Activated naive CD8-positive, alpha-beta T cell treated with anti-CD3 and anti-CD28 coated beads for 36 hours (primary cell): ENCODE results near the gene CCPG1. TPM values are rescaled to one million over a fixed set of nuclear protein-coding genes. Genes with fewer than 3 reads are reported as not detected.
A peak's percentile ranks its signal among the peaks of the same experiment; 100 is the strongest.
"Not testable (repeated sequence)": the region's sequence is repeated elsewhere in the genome, so short reads cannot be mapped to it uniquely, and the experiment has no call there.

Experiments used
- DNase-seq: peaks from one replicate; pipeline ENCODE4 v3.0.0; 2021
- H3K27ac Mint-ChIP-seq: one replicate; pipeline ENCODE4 v1.8.0; 2022; ENCODE audit warnings: mild to moderate bottlenecking, moderate library complexity, mixed read lengths
- H3K27me3 Mint-ChIP-seq: one replicate; pipeline ENCODE4 v1.8.0; 2022; ENCODE audit warnings: mild to moderate bottlenecking, mixed read lengths
- H3K36me3 Mint-ChIP-seq: one replicate; pipeline ENCODE4 v1.8.0; 2021; ENCODE audit warnings: mild to moderate bottlenecking, mixed read lengths
- H3K4me1 Mint-ChIP-seq: one replicate; pipeline ENCODE4 v1.8.0; 2021; ENCODE audit warnings: mixed read lengths
- H3K4me3 Mint-ChIP-seq: one replicate; pipeline ENCODE4 v1.8.0; 2022; ENCODE audit warnings: mild to moderate bottlenecking, moderate library complexity, mixed read lengths
- H3K9me3 Mint-ChIP-seq: one replicate; pipeline ENCODE4 v1.8.0; 2022; ENCODE audit warnings: mixed read lengths
- total RNA-seq, 2 experiments: library from RNA; stranded (reverse); gene quantifications; one replicate each; pipeline ENCODE4 v1.2.3, GENCODE V29; 2021

The CCPG1 gene
- total RNA-seq, 2 experiments from 2014 or later: 11.7 to 12.2 TPM

GRCh38 chr15:55401786-55402246, 6.3 kb downstream of the CCPG1 start:
- Mint-ChIP-seq H3K4me1 (peaks cover 42% of the 10 kb centered on the region), H3K27me3 (no peaks in the 10 kb centered on the region)

GRCh38 chr15:55400050-55400449, 8.1 kb downstream of the CCPG1 start:
- H3K9me3 Mint-ChIP-seq, H3K4me3 Mint-ChIP-seq, DNase-seq, H3K27ac Mint-ChIP-seq, H3K27me3 Mint-ChIP-seq: not testable (repeated sequence)
- Mint-ChIP-seq H3K36me3 (peaks cover 41% of the 10 kb centered on the region), H3K4me1 (peaks cover 40% of the 10 kb centered on the region)

More at GRCh38 chr15:55401786-55402246, 6.3 kb downstream of the CCPG1 start:
- no peak for DNase-seq
- H3K27ac Mint-ChIP-seq: no peak overlapping the region
- peaks cover 28% of the 10 kb centered on the region for H3K36me3 Mint-ChIP-seq
- H3K4me3 Mint-ChIP-seq: no peak overlapping the region
- H3K9me3 Mint-ChIP-seq: peaks cover 2% of the 10 kb centered on the region

- peaks cover 2% of the 10 kb centered on the region for H3K9me3 Mint-ChIP-seq
Measured at GRCh38 chr15:55398243-55398642, 9.9 kb downstream of the CCPG1 start.

GRCh38 chr15:55394694-55395093, 13.5 kb downstream of the CCPG1 start:
- Mint-ChIP-seq H3K9me3 (no peaks in the 10 kb centered on the region), H3K4me1 (peaks cover 9% of the 10 kb centered on the region)

More at GRCh38 chr15:55398243-55398642, 9.9 kb downstream of the CCPG1 start:
- Mint-ChIP-seq H3K4me3 (no peak overlapping the region), H3K4me1 (peaks cover 31% of the 10 kb centered on the region), H3K36me3 (peaks cover 44% of the 10 kb centered on the region), H3K27ac (no peak overlapping the region), H3K27me3 (no peaks in the 10 kb centered on the region)
- DNase-seq: no peak

GRCh38 chr15:55389264-55389607, 18.9 kb downstream of the CCPG1 start:
- H3K4me1 Mint-ChIP-seq: peaks cover 10% of the 10 kb centered on the region
- H3K36me3 Mint-ChIP-seq: peaks cover 5% of the 10 kb centered on the region
- no peaks in the 10 kb centered on the region for H3K27me3 Mint-ChIP-seq
- peak overlapping the region; percentile 5 for H3K27ac Mint-ChIP-seq
- H3K4me3 Mint-ChIP-seq: no peak overlapping the region
- DNase-seq: no peak
- H3K9me3 Mint-ChIP-seq: no peaks in the 10 kb centered on the region

More at GRCh38 chr15:55394694-55395093, 13.5 kb downstream of the CCPG1 start:
- Mint-ChIP-seq H3K4me3 (no peak overlapping the region), H3K36me3 (peaks cover 38% of the 10 kb centered on the region), H3K27ac (peak overlapping the region; percentile 26), H3K27me3 (no peaks in the 10 kb centered on the region)
- DNase-seq: no peak

GRCh38 chr15:55387027-55387426, 21.1 kb downstream of the CCPG1 start:
- no peaks in the 10 kb centered on the region for H3K27me3 Mint-ChIP-seq
- no peak overlapping the region for H3K27ac Mint-ChIP-seq
- peaks cover 16% of the 10 kb centered on the region for H3K36me3 Mint-ChIP-seq
- no peaks in the 10 kb centered on the region for H3K9me3 Mint-ChIP-seq
- H3K4me1 Mint-ChIP-seq: peaks cover 4% of the 10 kb centered on the region
- no peak for DNase-seq
- no peak overlapping the region for H3K4me3 Mint-ChIP-seq

GRCh38 chr15:55383687-55384086, 24.5 kb downstream of the CCPG1 start:
- Mint-ChIP-seq H3K27me3 (no peaks in the 10 kb centered on the region), H3K27ac (no peak overlapping the region), H3K9me3 (no peaks in the 10 kb centered on the region), H3K4me1 (no peaks in the 10 kb centered on the region), H3K4me3 (no peak overlapping the region), H3K36me3 (peaks cover 16% of the 10 kb centered on the region)
- DNase-seq: no peak

GRCh38 chr15:55381595-55381994, 26.6 kb downstream of the CCPG1 start:
- H3K36me3 Mint-ChIP-seq: peaks cover 11% of the 10 kb centered on the region
- no peak overlapping the region for H3K27ac Mint-ChIP-seq
- H3K4me1 Mint-ChIP-seq: no peaks in the 10 kb centered on the region
- no peak for DNase-seq
- no peak overlapping the region for H3K4me3 Mint-ChIP-seq
- H3K9me3 Mint-ChIP-seq: no peaks in the 10 kb centered on the region
- H3K27me3 Mint-ChIP-seq: no peaks in the 10 kb centered on the region

- H3K27ac Mint-ChIP-seq: no peak overlapping the region
- peaks cover 11% of the 10 kb centered on the region for H3K36me3 Mint-ChIP-seq
- H3K4me1 Mint-ChIP-seq: no peaks in the 10 kb centered on the region
- H3K4me3 Mint-ChIP-seq: no peak overlapping the region
- no peaks in the 10 kb centered on the region for H3K27me3 Mint-ChIP-seq
- no peaks in the 10 kb centered on the region for H3K9me3 Mint-ChIP-seq
- DNase-seq: no peak
Measured at GRCh38 chr15:55379095-55379494, 29.1 kb downstream of the CCPG1 start.

GRCh38 chr15:55372701-55373440, 35.3 kb downstream of the CCPG1 start:
- H3K36me3 Mint-ChIP-seq: no peaks in the 10 kb centered on the region
- no peak for DNase-seq
- H3K4me3 Mint-ChIP-seq: no peak overlapping the region
- H3K9me3 Mint-ChIP-seq: no peaks in the 10 kb centered on the region
- no peak overlapping the region for H3K27ac Mint-ChIP-seq
- peaks cover 7% of the 10 kb centered on the region for H3K4me1 Mint-ChIP-seq
- H3K27me3 Mint-ChIP-seq: no peaks in the 10 kb centered on the region

- H3K27ac Mint-ChIP-seq: no peak overlapping the region
- no peaks in the 10 kb centered on the region for H3K9me3 Mint-ChIP-seq
Measured at GRCh38 chr15:55366981-55367380, 41.2 kb downstream of the CCPG1 start.

GRCh38 chr15:55362641-55363040, 45.5 kb downstream of the CCPG1 start:
- H3K4me1 Mint-ChIP-seq: peaks cover 2% of the 10 kb centered on the region
- no peak overlapping the region for H3K27ac Mint-ChIP-seq
- no peak overlapping the region for H3K4me3 Mint-ChIP-seq
- H3K9me3 Mint-ChIP-seq: no peaks in the 10 kb centered on the region
- no peak for DNase-seq
- no peaks in the 10 kb centered on the region for H3K27me3 Mint-ChIP-seq
- H3K36me3 Mint-ChIP-seq: peaks cover 4% of the 10 kb centered on the region

More at GRCh38 chr15:55366981-55367380, 41.2 kb downstream of the CCPG1 start:
- H3K4me3 Mint-ChIP-seq: no peak overlapping the region
- no peak for DNase-seq
- peaks cover 4% of the 10 kb centered on the region for H3K36me3 Mint-ChIP-seq
- no peaks in the 10 kb centered on the region for H3K27me3 Mint-ChIP-seq
- peaks cover 2% of the 10 kb centered on the region for H3K4me1 Mint-ChIP-seq

- DNase-seq: no peak
- Mint-ChIP-seq H3K27ac (no peak overlapping the region), H3K36me3 (peaks cover 8% of the 10 kb centered on the region), H3K4me1 (no peaks in the 10 kb centered on the region), H3K4me3 (no peak overlapping the region), H3K27me3 (no peaks in the 10 kb centered on the region), H3K9me3 (no peaks in the 10 kb centered on the region)
Measured at GRCh38 chr15:55361048-55361447, 47.1 kb downstream of the CCPG1 start.

GRCh38 chr15:55360256-55360655, 47.9 kb downstream of the CCPG1 start:
- Mint-ChIP-seq H3K36me3 (peaks cover 8% of the 10 kb centered on the region), H3K9me3 (no peaks in the 10 kb centered on the region), H3K4me1 (no peaks in the 10 kb centered on the region), H3K27ac (peak overlapping the region; percentile 3), H3K27me3 (no peaks in the 10 kb centered on the region), H3K4me3 (no peak overlapping the region)
- no peak for DNase-seq

GRCh38 chr15:55358471-55358870, 49.7 kb downstream of the CCPG1 start:
- H3K9me3 Mint-ChIP-seq: no peaks in the 10 kb centered on the region
- H3K27ac Mint-ChIP-seq: no peak overlapping the region
- peaks cover 6% of the 10 kb centered on the region for H3K36me3 Mint-ChIP-seq
- no peak for DNase-seq
- H3K27me3 Mint-ChIP-seq: no peaks in the 10 kb centered on the region
- no peak overlapping the region for H3K4me3 Mint-ChIP-seq
- H3K4me1 Mint-ChIP-seq: no peaks in the 10 kb centered on the region

- Mint-ChIP-seq H3K9me3 (no peaks in the 10 kb centered on the region), H3K27ac (no peak overlapping the region), H3K4me1 (no peaks in the 10 kb centered on the region), H3K4me3 (no peak overlapping the region), H3K36me3 (peaks cover 6% of the 10 kb centered on the region), H3K27me3 (no peaks in the 10 kb centered on the region)
- no peak for DNase-seq
Measured at GRCh38 chr15:55357774-55358173, 50.4 kb downstream of the CCPG1 start.
